HL-60 (cell line): ENCODE measurements around the gene DNAJC12.
"Not testable (repeated sequence)": the region's sequence is repeated elsewhere in the genome, so short reads cannot be mapped to it uniquely, and the experiment has no call there.

Experiments
- GABPA ChIP-seq: IDR thresholded peaks from 2 replicates; pipeline ENCODE4 v1.6.1; 2012; ENCODE audit warnings: low read depth
- POLR2AphosphoS5 ChIP-seq: IDR thresholded peaks from 2 replicates; pipeline ENCODE4 v1.6.1; 2012; ENCODE audit warnings: low read depth
- SPI1 ChIP-seq: IDR thresholded peaks from 2 replicates; pipeline ENCODE4 v1.6.1; 2012; ENCODE audit warnings: low read depth, mild to moderate bottlenecking, borderline replicate concordance
- TF ChIP-seq, protein P1 (sequence below): IDR thresholded peaks from one replicate; pipeline ENCODE4 v1.5.1; 2011; ENCODE audit warnings: low read length, control low read depth, inconsistent platforms; ENCODE audit not compliant: insufficient read depth

DNA sequence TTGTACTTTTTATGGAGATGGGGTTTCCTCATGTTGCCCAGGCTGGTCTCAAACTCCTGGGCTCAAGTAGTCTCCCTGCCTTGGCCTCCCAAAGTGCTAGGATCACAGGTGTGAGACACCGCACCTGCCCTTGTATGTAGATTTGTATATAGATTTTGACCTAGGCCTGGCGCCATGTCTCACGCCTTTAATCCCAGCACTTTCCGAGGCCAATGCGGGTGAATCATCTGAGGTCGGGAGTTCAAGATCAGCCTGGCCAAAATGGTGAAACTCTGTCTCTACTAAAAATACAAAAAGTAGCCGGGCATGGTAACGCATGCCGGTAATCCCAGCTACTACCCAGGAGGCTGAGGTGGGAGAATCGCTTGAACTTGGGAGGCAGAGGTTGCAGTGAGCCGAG is 39.4 kb upstream of the DNAJC12 start:
- TF ChIP-seq, protein P1, sequence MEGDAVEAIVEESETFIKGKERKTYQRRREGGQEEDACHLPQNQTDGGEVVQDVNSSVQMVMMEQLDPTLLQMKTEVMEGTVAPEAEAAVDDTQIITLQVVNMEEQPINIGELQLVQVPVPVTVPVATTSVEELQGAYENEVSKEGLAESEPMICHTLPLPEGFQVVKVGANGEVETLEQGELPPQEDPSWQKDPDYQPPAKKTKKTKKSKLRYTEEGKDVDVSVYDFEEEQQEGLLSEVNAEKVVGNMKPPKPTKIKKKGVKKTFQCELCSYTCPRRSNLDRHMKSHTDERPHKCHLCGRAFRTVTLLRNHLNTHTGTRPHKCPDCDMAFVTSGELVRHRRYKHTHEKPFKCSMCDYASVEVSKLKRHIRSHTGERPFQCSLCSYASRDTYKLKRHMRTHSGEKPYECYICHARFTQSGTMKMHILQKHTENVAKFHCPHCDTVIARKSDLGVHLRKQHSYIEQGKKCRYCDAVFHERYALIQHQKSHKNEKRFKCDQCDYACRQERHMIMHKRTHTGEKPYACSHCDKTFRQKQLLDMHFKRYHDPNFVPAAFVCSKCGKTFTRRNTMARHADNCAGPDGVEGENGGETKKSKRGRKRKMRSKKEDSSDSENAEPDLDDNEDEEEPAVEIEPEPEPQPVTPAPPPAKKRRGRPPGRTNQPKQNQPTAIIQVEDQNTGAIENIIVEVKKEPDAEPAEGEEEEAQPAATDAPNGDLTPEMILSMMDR: not testable (repeated sequence)
- not testable (repeated sequence) for TF ChIP-seq POLR2AphosphoS5, SPI1, GABPA
